ENCODE measurements around the gene BAIAP2L1. TPM values are rescaled to one million over a fixed set of nuclear protein-coding genes. Genes with fewer than 3 reads are reported as not detected.

BAIAP2L1 gene
- total RNA-seq, 1 donor from 2014 or later = 2.1 TPM

GRCh38 chr7:98241674-98242241 lies 159.1 kb downstream of the BAIAP2L1 start:
- Histone ChIP-seq H3K9me3 (replicated peaks) (no peaks in the 10 kb centered on the region), H3K27ac (replicated peaks) (no peak overlapping the region), H3K4me1 (peaks cover 22% of the 10 kb centered on the region), H3K36me3 (peaks cover 69% of the 10 kb centered on the region), H3K4me3 (no peak overlapping the region), H3K27me3 (ENCODE audit: low read depth) (no peaks in the 10 kb centered on the region)
- DNase-seq = no peak
- no peak for TF ChIP-seq CTCF (IDR thresholded peaks at IDR 0.05; ENCODE audit: borderline replicate concordance)
- intact Hi-C loops (cut with micrococcal nuclease) = no loop called here

Other genes starting within 250 kb of the BAIAP2L1 start
- gene BHLHA15, start 189.7 kb downstream of the BAIAP2L1 start, total RNA-seq = not detected
- 17.3 TPM for gene TECPR1, start 148.9 kb downstream of the BAIAP2L1 start, total RNA-seq
- gene BRI3, start 119.4 kb downstream of the BAIAP2L1 start, total RNA-seq = 201 TPM
- gene NPTX2, start 216.2 kb upstream of the BAIAP2L1 start, total RNA-seq = 2.3 TPM

All from left ventricle myocardium inferior (tissue), 1 donor.